Esophagus muscularis mucosa (tissue), 2 donors: ENCODE data around the gene DOK5.

Experiments
- POLR2A ChIP-seq: fragments of 450-650 bp; IDR thresholded peaks from one replicate; pipeline ENCODE4 v1.6.1; 2017; ENCODE audit warnings: antibody characterized with exemption, moderate library complexity, mild to moderate bottlenecking, low read depth
- POLR2AphosphoS5 ChIP-seq, 2 donors: sonication (generic); formaldehyde crosslinking; IDR thresholded peaks; one replicate each; pipeline ENCODE4 v1.6.1; 2017; ENCODE audit warnings: antibody characterized with exemption in 2 of 2

DNA sequence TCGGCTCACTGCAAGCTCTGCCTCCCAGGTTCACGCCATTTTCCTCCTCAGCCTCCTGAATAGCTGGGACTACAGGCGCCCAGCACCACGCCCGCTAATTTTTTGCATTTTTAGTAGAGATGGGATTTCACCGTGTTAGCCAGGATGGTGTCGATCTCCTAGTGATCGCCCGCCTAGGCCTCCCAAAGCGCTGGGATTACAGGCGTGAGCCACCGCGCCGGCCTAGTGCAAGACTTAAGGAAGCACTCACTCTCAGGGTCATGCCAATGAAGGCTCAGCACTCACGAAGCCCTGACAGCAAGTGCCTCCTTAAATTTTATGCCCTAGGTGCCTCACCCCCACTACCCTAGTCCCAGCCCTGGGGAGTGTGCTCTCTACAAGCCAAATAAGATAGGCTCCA is 4.7 kb upstream of the DOK5 start:
- no peak for TF ChIP-seq POLR2AphosphoS5 (IDR thresholded peaks at IDR 0.05)
- TF ChIP-seq POLR2A = no peak
